ENCODE measurements around the gene OCRL. TPM values are rescaled to one million over a fixed set of nuclear protein-coding genes. Genes with fewer than 3 reads are reported as not detected.

OCRL gene
- polyA plus RNA-seq, 1 donor (not counting 4 experiments of a cell fraction or from before 2014, with no cell fraction given) = 27.9 TPM

DNA sequence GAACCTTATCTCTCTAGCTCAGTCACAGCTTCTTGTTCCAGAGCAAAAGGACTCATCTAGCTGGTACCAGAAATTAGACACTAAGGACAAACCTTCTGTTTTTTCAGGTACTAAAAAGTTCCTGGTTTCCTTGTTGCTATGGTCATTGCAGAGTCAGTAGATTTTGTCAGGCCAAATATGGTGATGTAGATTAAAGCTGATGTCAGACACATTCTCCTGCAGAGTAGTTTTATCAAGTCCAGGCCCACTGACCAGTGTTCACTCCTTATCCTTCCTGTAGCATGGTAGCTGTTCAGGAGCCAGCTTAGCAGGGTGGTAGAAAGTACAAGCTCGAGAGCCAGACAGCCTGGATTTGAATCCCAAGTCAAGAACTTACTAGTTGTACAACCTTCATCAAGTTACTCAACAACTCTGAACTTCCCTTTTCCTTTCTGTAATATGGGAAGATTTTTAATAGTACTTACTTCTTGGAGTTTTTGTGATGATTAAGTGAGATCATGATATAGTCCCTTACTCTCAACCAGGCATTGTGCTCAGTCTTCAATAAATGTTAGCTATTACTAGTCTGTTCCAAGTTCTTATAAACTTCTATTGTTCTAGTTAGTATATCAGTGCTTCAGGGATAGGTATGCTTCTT is 17.9 kb downstream of the OCRL start:
- dilution Hi-C loops (cut with MboI; ENCODE audit: extremely low pct_ligation_motif_present, low sequenced_read_pairs) = no loop called here
- no peak for DNase-seq (ENCODE audit: low read depth, low spot score)

DNA sequence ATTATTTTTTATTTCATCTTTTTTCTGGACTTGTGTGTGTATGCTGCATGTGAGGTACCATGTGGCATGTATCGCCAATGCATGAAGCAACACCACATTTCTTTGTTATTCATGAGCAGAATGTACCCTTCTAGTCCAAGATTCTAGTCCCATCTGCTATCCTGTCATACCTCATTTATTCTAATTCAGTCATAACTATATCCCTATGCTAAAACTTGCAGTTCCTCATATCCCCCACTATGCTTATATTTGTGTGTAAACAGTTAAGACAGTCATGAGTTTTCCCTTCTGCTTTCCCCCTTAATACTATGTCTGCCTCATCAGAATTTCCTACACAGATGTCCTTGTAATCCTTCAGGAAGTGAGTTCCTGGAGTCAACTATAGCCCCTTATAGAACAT is 19.7 kb downstream of the OCRL start:
- no peaks in the 10 kb centered on the region for H3K9me3 ChIP-seq (ENCODE audit: control insufficient read depth, low read depth, low read length)
- no peaks in the 10 kb centered on the region for H3K79me2 ChIP-seq (ENCODE audit: control insufficient read depth, insufficient read depth, low read length)
- FAIRE-seq (no peak), DNase-seq (ENCODE audit: low read depth, low spot score) (no peak)
- no peaks in the 10 kb centered on the region for H3K9me1 ChIP-seq (ENCODE audit: control insufficient read depth, extremely low read depth, insufficient read depth, low read length)
- TF ChIP-seq, protein P1, sequence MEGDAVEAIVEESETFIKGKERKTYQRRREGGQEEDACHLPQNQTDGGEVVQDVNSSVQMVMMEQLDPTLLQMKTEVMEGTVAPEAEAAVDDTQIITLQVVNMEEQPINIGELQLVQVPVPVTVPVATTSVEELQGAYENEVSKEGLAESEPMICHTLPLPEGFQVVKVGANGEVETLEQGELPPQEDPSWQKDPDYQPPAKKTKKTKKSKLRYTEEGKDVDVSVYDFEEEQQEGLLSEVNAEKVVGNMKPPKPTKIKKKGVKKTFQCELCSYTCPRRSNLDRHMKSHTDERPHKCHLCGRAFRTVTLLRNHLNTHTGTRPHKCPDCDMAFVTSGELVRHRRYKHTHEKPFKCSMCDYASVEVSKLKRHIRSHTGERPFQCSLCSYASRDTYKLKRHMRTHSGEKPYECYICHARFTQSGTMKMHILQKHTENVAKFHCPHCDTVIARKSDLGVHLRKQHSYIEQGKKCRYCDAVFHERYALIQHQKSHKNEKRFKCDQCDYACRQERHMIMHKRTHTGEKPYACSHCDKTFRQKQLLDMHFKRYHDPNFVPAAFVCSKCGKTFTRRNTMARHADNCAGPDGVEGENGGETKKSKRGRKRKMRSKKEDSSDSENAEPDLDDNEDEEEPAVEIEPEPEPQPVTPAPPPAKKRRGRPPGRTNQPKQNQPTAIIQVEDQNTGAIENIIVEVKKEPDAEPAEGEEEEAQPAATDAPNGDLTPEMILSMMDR (optimal IDR thresholded peaks at IDR 0.05 in 1 of 3, IDR thresholded peaks at IDR 0.05 in 1 of 3, conservative IDR thresholded peaks at IDR 0.05 in 1 of 3; ENCODE audit: extremely low read depth in 1 of 3, insufficient read depth in 2 of 3, low read length in 3 of 3) = no peak
- TF ChIP-seq EZH2 (IDR thresholded peaks at IDR 0.05; ENCODE audit: low read length) = no peak
- peaks cover 0 to 4% of the 10 kb centered on the region in 2 experiments for H3K36me3 ChIP-seq (ENCODE audit: control insufficient read depth in 2 of 2, extremely low read depth in 1 of 2, insufficient read depth in 2 of 2, low read length in 2 of 2)
- H4K20me1 ChIP-seq (ENCODE audit: control insufficient read depth, extremely low read depth, insufficient read depth, low read length) = no peaks in the 10 kb centered on the region
- H3K27me3 ChIP-seq (ENCODE audit: control insufficient read depth, extremely low read depth, insufficient read depth, low read length) = no peaks in the 10 kb centered on the region
- dilution Hi-C loops (cut with MboI; ENCODE audit: extremely low pct_ligation_motif_present, low sequenced_read_pairs) = no loop called here
- no peak overlapping the region for H3K9ac ChIP-seq (ENCODE audit: control insufficient read depth, extremely low read depth, insufficient read depth, low read length)
- H2AFZ ChIP-seq (ENCODE audit: control insufficient read depth, low read length) = no peak overlapping the region
- no peak overlapping the region for H3K27ac ChIP-seq (ENCODE audit: control insufficient read depth, insufficient read depth, low read length)
- H3K4me1 ChIP-seq (ENCODE audit: control insufficient read depth, extremely low read depth, insufficient read depth, low read length) = no peaks in the 10 kb centered on the region
- H3K4me2 ChIP-seq (ENCODE audit: control insufficient read depth, extremely low read depth, insufficient read depth, low read depth, low read length) = no peak overlapping the region
- no peak overlapping the region for H3K4me3 ChIP-seq (ENCODE audit: control insufficient read depth in 2 of 3, extremely low read depth in 1 of 3, insufficient read depth in 2 of 3, low read depth in 1 of 3, low read length in 3 of 3)

More for the DNA sequence above, 17.9 kb downstream of the OCRL start:
- Histone ChIP-seq H3K27ac (ENCODE audit: control insufficient read depth, insufficient read depth, low read length) (no peak overlapping the region), H3K36me3 (ENCODE audit: control insufficient read depth in 2 of 2, extremely low read depth in 1 of 2, insufficient read depth in 2 of 2, low read length in 2 of 2) (peaks cover 0 to 4% of the 10 kb centered on the region in 2 experiments), H3K79me2 (ENCODE audit: control insufficient read depth, insufficient read depth, low read length) (no peaks in the 10 kb centered on the region), H3K4me3 (ENCODE audit: control insufficient read depth in 2 of 3, extremely low read depth in 1 of 3, insufficient read depth in 2 of 3, low read depth in 1 of 3, low read length in 3 of 3) (no peak overlapping the region), H2AFZ (ENCODE audit: control insufficient read depth, low read length) (no peak overlapping the region), H3K4me2 (ENCODE audit: control insufficient read depth, extremely low read depth, insufficient read depth, low read depth, low read length) (no peak overlapping the region), H3K4me1 (ENCODE audit: control insufficient read depth, extremely low read depth, insufficient read depth, low read length) (no peaks in the 10 kb centered on the region), H3K9ac (ENCODE audit: control insufficient read depth, extremely low read depth, insufficient read depth, low read length) (no peak overlapping the region), H3K27me3 (ENCODE audit: control insufficient read depth, extremely low read depth, insufficient read depth, low read length) (no peaks in the 10 kb centered on the region), H4K20me1 (ENCODE audit: control insufficient read depth, extremely low read depth, insufficient read depth, low read length) (no peaks in the 10 kb centered on the region), H3K9me1 (ENCODE audit: control insufficient read depth, extremely low read depth, insufficient read depth, low read length) (no peaks in the 10 kb centered on the region), H3K9me3 (ENCODE audit: control insufficient read depth, low read depth, low read length) (no peaks in the 10 kb centered on the region)
- no peak for TF ChIP-seq EZH2 (IDR thresholded peaks at IDR 0.05; ENCODE audit: low read length)
- TF ChIP-seq, protein P1 (optimal IDR thresholded peaks at IDR 0.05 in 1 of 3, IDR thresholded peaks at IDR 0.05 in 1 of 3, conservative IDR thresholded peaks at IDR 0.05 in 1 of 3; ENCODE audit: extremely low read depth in 1 of 3, insufficient read depth in 2 of 3, low read length in 3 of 3) = no peak
- FAIRE-seq = no peak

Data from keratinocyte (primary cell).